ENCODE measurements around the gene THY1.

THY1 gene

DNA sequence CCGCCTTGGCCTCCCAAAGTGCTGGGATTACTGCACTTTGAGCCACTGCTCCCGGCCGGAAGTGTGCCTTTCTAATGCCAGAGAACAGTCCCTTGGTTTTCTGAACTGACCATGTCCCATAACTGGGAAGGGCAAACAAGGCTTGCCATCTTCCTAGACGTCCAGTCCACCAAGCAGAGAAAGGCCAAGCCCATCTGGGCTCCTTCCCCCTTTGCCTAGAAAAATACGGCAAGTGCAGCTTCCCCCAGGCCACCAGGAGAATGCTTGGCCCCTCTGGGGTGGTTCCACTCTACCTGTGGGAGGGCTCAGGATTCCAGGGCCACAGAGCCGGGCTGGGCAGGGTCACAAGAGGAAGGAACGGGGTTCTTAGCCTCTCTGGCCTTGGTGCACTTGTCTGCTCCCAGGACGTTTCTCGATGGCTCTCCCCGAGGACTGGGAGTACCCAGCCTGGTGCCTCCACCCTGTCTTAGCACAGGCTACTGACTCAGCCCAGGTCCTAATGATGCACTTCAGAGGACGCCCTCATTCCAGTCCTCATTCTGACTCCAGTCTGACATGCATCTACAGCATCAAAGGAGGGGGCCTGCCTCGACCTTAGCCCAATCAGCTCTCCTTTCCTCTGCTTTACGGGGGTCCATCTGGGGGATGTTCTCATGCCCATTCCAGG lies 42.7 kb downstream of the THY1 start:
- TF ChIP-seq, protein P1, sequence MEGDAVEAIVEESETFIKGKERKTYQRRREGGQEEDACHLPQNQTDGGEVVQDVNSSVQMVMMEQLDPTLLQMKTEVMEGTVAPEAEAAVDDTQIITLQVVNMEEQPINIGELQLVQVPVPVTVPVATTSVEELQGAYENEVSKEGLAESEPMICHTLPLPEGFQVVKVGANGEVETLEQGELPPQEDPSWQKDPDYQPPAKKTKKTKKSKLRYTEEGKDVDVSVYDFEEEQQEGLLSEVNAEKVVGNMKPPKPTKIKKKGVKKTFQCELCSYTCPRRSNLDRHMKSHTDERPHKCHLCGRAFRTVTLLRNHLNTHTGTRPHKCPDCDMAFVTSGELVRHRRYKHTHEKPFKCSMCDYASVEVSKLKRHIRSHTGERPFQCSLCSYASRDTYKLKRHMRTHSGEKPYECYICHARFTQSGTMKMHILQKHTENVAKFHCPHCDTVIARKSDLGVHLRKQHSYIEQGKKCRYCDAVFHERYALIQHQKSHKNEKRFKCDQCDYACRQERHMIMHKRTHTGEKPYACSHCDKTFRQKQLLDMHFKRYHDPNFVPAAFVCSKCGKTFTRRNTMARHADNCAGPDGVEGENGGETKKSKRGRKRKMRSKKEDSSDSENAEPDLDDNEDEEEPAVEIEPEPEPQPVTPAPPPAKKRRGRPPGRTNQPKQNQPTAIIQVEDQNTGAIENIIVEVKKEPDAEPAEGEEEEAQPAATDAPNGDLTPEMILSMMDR (IDR thresholded peaks at IDR 0.05; ENCODE audit: low read length, missing control alignments), result no peak
- no peak for DNase-seq (ENCODE audit: low read depth)
- H3K4me3 ChIP-seq (replicated peaks; ENCODE audit: low read depth, low read length), result no peak overlapping the region

DNA sequence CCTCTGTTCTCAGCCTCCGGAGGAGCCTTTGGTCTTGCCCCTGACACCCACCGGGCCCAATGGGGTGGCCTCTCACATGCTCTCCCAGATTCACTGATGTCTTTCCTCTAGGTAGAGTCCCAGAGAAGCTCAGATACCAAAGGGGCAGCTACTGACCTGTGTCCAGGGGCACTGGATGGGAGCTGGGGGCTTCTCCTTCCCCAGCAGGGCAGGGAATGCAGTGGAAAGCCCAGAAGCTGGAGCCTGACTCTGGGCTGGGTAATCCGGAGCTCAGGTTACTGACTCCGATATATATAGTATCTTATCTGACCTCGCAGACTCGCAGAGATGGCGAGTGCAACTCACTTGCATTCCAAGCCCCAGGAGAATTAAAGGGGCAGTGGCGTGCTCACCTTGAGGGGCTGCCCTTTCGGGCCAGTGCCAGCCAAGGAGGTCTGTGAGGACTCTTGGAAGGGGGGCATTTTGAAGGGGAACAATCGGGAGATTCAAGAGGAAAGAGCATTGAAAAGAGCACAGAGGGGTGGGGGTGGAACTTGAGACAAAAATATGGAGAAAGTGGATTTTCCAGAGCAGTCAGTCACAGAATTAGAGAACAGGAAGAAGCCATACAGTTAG lies 44.0 kb downstream of the THY1 start:
- TF ChIP-seq, protein P1 (IDR thresholded peaks at IDR 0.05; ENCODE audit: low read length, missing control alignments), result no peak
- DNase-seq (ENCODE audit: low read depth), result no peak
- no peak overlapping the region for H3K4me3 ChIP-seq (replicated peaks; ENCODE audit: low read depth, low read length)

DNA sequence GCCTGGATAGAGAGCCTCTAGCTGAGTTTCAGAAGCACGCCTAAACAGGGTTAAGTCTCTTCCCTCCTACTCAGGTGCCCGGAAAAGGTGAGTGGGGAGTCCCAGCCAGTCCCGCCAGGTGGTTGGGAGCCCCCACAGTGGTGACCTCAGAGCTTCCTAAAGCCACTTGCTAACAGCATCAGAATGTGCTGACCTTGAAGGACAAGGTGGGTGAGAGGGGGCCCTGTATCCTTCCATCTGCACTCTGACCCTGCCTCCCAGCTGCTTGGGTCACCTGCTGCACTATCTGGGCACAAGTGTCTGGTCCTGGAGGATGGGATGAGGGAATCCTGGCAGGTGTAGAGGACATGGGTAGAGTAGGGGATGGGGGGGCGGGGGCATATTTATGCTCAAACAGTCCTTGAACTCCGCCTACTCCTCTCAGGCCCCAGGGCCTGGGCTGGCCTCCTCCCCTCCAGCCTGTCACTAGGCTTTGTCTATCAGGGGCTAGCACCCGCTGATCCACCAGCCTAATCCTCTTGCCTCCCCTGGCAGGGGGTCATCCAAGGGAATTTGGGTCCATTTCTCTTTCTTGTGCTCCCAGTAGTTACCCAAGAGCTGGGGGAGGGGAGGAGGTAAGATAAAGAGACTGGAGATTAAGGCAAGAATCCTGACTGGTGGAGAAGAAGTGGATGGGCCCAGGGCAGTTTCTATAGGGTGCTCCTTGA lies 44.9 kb downstream of the THY1 start:
- TF ChIP-seq, protein P1 (IDR thresholded peaks at IDR 0.05; ENCODE audit: low read length, missing control alignments), result no peak
- no peak for DNase-seq (ENCODE audit: low read depth)
- no peak overlapping the region for H3K4me3 ChIP-seq (replicated peaks; ENCODE audit: low read depth, low read length)

DNA sequence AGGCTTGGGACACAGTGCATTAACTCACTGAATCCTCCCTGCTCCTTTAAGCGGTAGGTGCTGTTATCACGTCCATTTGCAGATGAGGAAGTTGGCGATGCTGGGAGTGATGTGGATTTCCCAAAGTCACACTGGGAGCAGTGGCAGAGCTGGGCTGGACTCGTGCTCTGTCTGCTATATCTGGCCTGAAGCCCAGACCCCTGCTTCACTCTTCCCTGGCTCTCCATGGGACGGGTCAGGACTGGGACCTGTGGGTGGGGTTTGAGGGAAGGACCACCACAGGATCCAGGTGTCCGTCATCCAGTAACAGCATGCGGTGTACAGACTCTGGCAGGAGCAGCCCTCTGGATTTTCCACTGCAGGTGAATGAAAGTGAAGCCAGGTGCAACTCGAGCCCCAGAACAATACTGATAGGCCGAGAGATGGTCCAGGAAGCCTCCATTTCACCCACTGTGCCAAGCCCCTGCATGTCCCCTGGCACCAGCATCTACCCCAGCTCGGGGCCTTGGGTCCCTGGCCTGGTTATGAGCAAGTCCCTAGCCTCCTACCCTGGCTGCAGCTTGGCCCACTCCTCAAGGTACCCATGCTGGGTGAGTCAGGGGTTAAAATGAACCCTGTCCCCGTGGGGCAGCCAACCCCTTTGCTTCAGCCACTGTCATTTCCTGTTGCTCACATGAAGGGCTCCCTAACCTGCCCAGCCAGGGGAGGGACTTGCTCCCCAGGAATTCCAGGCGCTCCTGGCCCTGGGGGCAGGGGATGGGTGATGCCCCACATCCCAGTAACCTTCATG lies 45.7 kb downstream of the THY1 start:
- DNase-seq (ENCODE audit: low read depth), result no peak
- TF ChIP-seq, protein P1 (IDR thresholded peaks at IDR 0.05; ENCODE audit: low read length, missing control alignments), result no peak
- no peak overlapping the region for H3K4me3 ChIP-seq (replicated peaks; ENCODE audit: low read depth, low read length)

DNA sequence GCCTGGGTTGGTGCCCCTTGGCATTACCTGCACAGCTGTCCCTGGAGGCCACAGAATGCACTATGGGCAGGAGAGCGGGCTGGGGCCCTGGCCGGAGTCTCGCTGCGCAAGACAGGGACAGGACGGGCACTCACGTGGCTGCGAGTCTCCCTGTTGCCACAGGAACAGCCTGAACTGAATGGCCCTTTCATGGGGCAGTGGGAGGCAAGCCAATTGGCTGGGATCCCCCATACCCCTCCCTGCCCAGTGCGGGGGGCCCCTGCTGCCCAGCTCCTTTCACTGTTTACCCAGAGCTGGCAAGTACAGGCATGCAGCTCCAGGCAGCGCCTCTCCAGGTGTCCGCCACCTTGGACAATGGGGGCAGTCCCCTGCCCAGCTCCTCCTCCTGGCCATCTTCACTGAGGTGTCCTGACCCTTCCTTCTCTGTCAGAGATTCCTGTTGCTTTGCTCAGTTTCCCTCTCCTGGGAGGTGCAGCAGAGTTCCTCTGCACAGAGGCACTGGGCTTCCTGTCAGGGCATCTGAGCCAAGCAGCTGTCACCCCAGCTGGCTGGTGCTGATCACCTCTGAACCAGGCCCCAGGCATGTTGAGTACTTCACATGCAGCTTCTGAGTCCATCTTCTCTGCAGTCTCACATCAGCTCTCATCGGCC lies 46.6 kb downstream of the THY1 start:
- DNase-seq (ENCODE audit: low read depth), result no peak
- TF ChIP-seq, protein P1 (IDR thresholded peaks at IDR 0.05; ENCODE audit: low read length, missing control alignments), result no peak
- no peak overlapping the region for H3K4me3 ChIP-seq (replicated peaks; ENCODE audit: low read depth, low read length)

Data from fibroblast of pulmonary artery (primary cell).